CD4-positive, alpha-beta T cell treated with Interleukin-2 at 100 ng/mL for 4 hours (primary cell): Measurements from ENCODE around the gene RAB12.
A peak's percentile ranks its signal among the peaks of the same experiment; 100 is the strongest.
"Not testable (repeated sequence)": the region's sequence is repeated elsewhere in the genome, so short reads cannot be mapped to it uniquely, and the experiment has no call there.

Source experiments
- DNase-seq: peaks from one replicate; pipeline ENCODE4 v3.0.0-alpha.2; 2020; ENCODE audit warnings: low spot score

Gene RAB12

GRCh38 chr18:8608795-8609658, at the start of gene RAB12:
Gene RAB12 (plus strand): TSS chr18:8609437. CDS start chr18:8609440, 3 bp downstream.
- DNase-seq: peak; percentile 85

- no peak for DNase-seq
These were observed 49.5 kb upstream of the RAB12 start for GRCh38 chr18:8559612-8560186.

GRCh38 chr18:8561123-8561910, 47.9 kb upstream of the RAB12 start:
- DNase-seq: no peak

GRCh38 chr18:8562070-8562469, 47.2 kb upstream of the RAB12 start:
- no peak for DNase-seq

- no peak for DNase-seq
These were observed 46.3 kb upstream of the RAB12 start for GRCh38 chr18:8562919-8563318.

- no peak for DNase-seq
These were observed 37.8 kb upstream of the RAB12 start for GRCh38 chr18:8571399-8571798.

- not testable (repeated sequence) for DNase-seq
These were observed 35.5 kb upstream of the RAB12 start for GRCh38 chr18:8573766-8574165.

GRCh38 chr18:8584798-8585197, 24.4 kb upstream of the RAB12 start:
- DNase-seq: no peak

GRCh38 chr18:8586941-8587340, 22.3 kb upstream of the RAB12 start:
- no peak for DNase-seq

- no peak for DNase-seq
These were observed 13.8 kb upstream of the RAB12 start for GRCh38 chr18:8595445-8595844.

GRCh38 chr18:8601277-8602032, 7.8 kb upstream of the RAB12 start:
- no peak for DNase-seq

GRCh38 chr18:8602040-8602439, 7.2 kb upstream of the RAB12 start:
- DNase-seq: no peak

- no peak for DNase-seq
These were observed 6.7 kb upstream of the RAB12 start for GRCh38 chr18:8602557-8602956.

GRCh38 chr18:8603663-8604520, 5.3 kb upstream of the RAB12 start:
- no peak for DNase-seq

GRCh38 chr18:8605974-8606373, 3.3 kb upstream of the RAB12 start:
- DNase-seq: no peak

- no peak for DNase-seq
These were observed 1.2 kb upstream of the RAB12 start for GRCh38 chr18:8607776-8608742.

- no peak for DNase-seq
These were observed 622 bp downstream of the RAB12 start for GRCh38 chr18:8609659-8610458.

- peak; percentile 19 for DNase-seq
These were observed 1.2 kb downstream of the RAB12 start for GRCh38 chr18:8610459-8610851.
